22Rv1 (cell line): ENCODE measurements around the gene HOTAIR.

ENCODE experiments used
- CTCF ChIP-seq: fragments of 450-650 bp; IDR thresholded peaks from 2 replicates; pipeline ENCODE4 v1.5.1; 2017; ENCODE audit warnings: mild to moderate bottlenecking
- ZFX ChIP-seq: fragments of 450-650 bp; IDR thresholded peaks from 2 replicates; pipeline ENCODE4 v1.6.1; 2017; ENCODE audit warnings: antibody characterized with exemption, borderline replicate concordance

GRCh38 chr12:53935383-53936341 lies 39.1 kb downstream of the HOTAIR start:
- TF ChIP-seq CTCF (no peak), ZFX (no peak)
